OCI-LY1 (cell line): Measurements from ENCODE around the gene PLCD1.

ENCODE experiments used
- EZH2 ChIP-seq: fragments of 200-600 bp; sonication (generic), shearing (Covaris generic); IDR thresholded peaks from 2 replicates; pipeline ENCODE4 v1.8.0; 2017; ENCODE audit warnings: borderline replicate concordance, mixed run types, mild to moderate bottlenecking, antibody characterized with exemption, low read length, moderate library complexity, mixed read lengths
- TF ChIP-seq, protein P1 (sequence below): fragments of 200-600 bp; sonication (generic), shearing (Covaris generic); IDR thresholded peaks from 2 replicates; pipeline ENCODE4 v1.5.1; 2017; ENCODE audit warnings: mild to moderate bottlenecking, antibody characterized with exemption, low read length, moderate library complexity, mixed read lengths

DNA sequence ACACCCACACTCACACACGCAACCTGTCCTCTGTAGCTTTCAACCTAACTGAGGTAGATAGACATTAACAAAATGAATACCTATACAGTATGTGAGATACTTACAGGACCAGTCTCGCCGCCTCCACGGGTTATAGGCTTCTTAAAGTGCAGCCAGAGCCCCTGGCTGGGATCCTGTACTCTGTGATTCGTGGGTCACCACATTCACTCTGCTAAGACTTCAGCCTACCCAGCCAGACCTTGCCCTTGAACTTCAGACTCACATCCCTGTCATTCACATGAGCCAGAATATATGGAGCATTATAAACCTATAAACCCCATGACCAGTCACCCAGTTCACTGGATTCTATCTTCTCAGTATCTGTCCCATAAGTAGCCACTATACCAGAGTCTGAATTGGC is 11.0 kb upstream of the PLCD1 start:
- TF ChIP-seq, protein P1, sequence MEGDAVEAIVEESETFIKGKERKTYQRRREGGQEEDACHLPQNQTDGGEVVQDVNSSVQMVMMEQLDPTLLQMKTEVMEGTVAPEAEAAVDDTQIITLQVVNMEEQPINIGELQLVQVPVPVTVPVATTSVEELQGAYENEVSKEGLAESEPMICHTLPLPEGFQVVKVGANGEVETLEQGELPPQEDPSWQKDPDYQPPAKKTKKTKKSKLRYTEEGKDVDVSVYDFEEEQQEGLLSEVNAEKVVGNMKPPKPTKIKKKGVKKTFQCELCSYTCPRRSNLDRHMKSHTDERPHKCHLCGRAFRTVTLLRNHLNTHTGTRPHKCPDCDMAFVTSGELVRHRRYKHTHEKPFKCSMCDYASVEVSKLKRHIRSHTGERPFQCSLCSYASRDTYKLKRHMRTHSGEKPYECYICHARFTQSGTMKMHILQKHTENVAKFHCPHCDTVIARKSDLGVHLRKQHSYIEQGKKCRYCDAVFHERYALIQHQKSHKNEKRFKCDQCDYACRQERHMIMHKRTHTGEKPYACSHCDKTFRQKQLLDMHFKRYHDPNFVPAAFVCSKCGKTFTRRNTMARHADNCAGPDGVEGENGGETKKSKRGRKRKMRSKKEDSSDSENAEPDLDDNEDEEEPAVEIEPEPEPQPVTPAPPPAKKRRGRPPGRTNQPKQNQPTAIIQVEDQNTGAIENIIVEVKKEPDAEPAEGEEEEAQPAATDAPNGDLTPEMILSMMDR, result no peak
- no peak for TF ChIP-seq EZH2
